HepG2 (cell line): ENCODE data around the gene RPLP1.

ENCODE experiments used
- CTCF ChIP-seq: sonication (generic); formaldehyde crosslinking; IDR thresholded peaks from 2 replicates; pipeline ENCODE4 v1.5.0; 2020; ENCODE audit warnings: mild to moderate bottlenecking, missing genetic modification reagents, moderate library complexity
- SUZ12 ChIP-seq: fragments of 150-350 bp; IDR thresholded peaks from 2 replicates; pipeline ENCODE4 v1.6.1; 2014; ENCODE audit warnings: low read depth, low read length
- TF ChIP-seq, protein P1 (sequence below), 2 experiments: sonication (generic) in 1 of 2; formaldehyde crosslinking in 1 of 2; IDR thresholded peaks; 2 replicates each; pipeline versions ENCODE4 v1.5.1 to v1.6.1; 2011 to 2020; ENCODE audit warnings: borderline replicate concordance in 1 of 2, low read depth in 1 of 2, low read length in 1 of 2, mild to moderate bottlenecking in 1 of 2, missing genetic modification reagents in 1 of 2, moderate library complexity in 1 of 2
- TF ChIP-seq, protein P2 (sequence below): sonication (generic); formaldehyde crosslinking; IDR thresholded peaks from 2 replicates; pipeline ENCODE4 v1.5.0; 2020; ENCODE audit warnings: missing genetic modification reagents, mild to moderate bottlenecking, borderline replicate concordance

GRCh38 chr15:69443032-69443611, 9.5 kb upstream of the RPLP1 start:
- no peak for TF ChIP-seq CTCF
- no peak for TF ChIP-seq SUZ12
- TF ChIP-seq, protein P1, sequence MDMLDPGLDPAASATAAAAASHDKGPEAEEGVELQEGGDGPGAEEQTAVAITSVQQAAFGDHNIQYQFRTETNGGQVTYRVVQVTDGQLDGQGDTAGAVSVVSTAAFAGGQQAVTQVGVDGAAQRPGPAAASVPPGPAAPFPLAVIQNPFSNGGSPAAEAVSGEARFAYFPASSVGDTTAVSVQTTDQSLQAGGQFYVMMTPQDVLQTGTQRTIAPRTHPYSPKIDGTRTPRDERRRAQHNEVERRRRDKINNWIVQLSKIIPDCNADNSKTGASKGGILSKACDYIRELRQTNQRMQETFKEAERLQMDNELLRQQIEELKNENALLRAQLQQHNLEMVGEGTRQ (IDR thresholded peaks at IDR 0.05; ENCODE audit: low read depth, low read length): no peak
- TF ChIP-seq, protein P1 (CRISPR knock-in tag; IDR thresholded peaks at IDR 0.05; ENCODE audit: borderline replicate concordance): no peak
- TF ChIP-seq, protein P2, sequence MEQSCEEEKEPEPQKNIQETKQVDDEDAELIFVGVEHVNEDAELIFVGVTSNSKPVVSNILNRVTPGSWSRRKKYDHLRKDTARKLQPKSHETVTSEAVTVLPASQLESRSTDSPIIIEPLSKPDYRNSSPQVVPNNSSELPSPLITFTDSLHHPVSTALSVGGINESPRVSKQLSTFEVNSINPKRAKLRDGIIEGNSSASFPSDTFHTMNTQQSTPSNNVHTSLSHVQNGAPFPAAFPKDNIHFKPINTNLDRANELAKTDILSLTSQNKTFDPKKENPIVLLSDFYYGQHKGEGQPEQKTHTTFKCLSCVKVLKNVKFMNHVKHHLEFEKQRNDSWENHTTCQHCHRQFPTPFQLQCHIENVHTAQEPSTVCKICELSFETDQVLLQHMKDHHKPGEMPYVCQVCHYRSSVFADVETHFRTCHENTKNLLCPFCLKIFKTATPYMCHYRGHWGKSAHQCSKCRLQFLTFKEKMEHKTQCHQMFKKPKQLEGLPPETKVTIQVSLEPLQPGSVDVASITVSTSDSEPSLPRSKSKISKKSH (CRISPR knock-in tag): no peak
